GM10266 (cell line): Measurements from ENCODE around the gene CRYBA2.

Experiments
- DNase-seq: peaks from one replicate; pipeline ENCODE4 v3.0.0; 2012; ENCODE audit errors: extremely low spot score
- TF ChIP-seq, protein P1 (sequence below): IDR thresholded peaks from 2 replicates; pipeline ENCODE4 v1.5.1; 2012; ENCODE audit warnings: mild to moderate bottlenecking, low read depth; ENCODE audit not compliant: control insufficient read depth, insufficient read depth; ENCODE audit errors: missing control alignments

CRYBA2 gene

DNA sequence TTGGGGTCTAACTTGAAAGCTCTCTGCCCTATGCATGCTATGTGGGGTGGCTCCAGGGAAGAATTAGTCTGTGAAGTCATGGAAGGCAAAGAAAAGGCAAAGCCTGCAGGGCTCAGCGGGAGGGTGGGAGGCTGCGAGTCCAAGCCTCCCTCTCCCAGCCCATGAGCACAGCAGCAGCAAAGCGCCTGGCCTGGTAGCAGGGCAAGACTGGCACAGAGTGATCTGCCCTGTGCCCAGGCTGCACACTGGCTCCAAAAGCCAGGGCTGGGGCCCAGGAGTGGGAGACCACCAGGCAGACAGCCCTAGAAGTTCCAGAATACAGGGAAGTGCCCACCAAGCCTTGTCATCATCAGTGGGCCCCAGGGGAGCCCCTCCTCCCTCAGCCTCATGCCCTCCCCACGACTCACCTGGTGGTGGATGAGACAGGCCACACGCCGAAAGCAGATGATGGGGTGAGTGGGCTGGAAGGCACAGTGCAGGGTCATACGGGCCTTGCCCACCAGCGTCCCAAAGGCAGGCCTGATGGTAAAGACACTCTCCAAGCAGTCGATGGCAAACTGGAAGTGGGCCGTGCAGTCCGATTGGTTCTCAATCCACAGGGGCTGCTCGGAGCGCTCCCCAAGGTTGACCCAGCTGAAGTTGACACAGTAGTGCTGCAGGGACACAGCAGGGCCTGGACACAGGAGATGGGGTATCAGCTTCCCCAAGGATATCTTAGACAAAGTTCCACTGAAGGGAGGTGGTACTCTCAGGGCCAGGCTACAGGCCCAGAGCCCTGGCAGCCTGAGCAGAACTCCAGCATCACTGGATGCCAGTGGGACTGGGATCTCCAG is 36.0 kb upstream of the CRYBA2 start:
- TF ChIP-seq, protein P1, sequence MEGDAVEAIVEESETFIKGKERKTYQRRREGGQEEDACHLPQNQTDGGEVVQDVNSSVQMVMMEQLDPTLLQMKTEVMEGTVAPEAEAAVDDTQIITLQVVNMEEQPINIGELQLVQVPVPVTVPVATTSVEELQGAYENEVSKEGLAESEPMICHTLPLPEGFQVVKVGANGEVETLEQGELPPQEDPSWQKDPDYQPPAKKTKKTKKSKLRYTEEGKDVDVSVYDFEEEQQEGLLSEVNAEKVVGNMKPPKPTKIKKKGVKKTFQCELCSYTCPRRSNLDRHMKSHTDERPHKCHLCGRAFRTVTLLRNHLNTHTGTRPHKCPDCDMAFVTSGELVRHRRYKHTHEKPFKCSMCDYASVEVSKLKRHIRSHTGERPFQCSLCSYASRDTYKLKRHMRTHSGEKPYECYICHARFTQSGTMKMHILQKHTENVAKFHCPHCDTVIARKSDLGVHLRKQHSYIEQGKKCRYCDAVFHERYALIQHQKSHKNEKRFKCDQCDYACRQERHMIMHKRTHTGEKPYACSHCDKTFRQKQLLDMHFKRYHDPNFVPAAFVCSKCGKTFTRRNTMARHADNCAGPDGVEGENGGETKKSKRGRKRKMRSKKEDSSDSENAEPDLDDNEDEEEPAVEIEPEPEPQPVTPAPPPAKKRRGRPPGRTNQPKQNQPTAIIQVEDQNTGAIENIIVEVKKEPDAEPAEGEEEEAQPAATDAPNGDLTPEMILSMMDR: peak; percentile 14
- DNase-seq: no peak

DNA sequence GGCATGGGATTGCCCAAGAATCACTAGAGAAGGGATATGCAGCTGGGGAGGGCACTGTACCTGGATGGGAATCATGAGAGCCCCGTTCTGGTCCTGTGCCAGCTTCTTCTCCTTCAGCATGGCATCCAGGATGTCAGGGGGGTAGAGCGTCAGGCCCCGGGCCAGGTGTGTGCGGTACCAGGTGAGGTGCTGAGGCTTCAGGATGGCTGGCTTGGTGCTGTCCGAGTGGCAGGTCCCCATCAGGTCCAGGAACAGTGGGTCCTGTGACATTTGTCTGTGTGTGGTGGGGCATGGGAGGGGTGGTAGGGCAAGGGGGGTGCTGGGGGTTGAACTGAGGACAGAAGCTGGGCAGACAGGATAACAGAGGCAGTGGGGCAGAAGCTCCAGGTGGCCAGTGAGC is 34.9 kb upstream of the CRYBA2 start:
- DNase-seq: no peak
- TF ChIP-seq, protein P1: no peak

DNA sequence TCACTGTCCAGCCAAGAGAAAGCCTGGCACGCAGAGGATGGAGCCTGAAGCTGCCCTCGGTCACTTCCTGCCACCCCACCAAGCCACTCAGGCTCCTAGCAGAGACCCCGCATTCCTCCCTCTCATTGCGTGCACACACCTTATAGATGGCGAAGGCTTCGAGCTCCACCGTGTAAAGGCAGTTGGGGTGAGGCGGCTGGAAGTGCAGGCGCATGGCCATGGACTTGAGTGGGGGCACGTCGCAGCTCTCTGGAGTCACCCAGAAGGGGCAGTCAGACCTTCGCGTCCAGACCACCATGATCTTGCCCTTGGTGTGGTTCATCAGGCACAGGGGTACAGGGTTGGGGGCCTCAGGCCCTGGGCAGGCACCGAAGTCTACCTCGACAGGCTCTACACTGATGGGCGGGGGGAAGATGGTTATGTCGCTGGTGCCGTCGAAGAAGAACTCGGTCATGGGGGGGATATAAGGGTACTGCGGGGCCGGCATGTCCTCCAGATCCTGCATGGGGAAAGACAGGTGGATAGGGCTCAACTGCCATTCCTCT is 34.4 kb upstream of the CRYBA2 start:
- TF ChIP-seq, protein P1: no peak
- no peak for DNase-seq

DNA sequence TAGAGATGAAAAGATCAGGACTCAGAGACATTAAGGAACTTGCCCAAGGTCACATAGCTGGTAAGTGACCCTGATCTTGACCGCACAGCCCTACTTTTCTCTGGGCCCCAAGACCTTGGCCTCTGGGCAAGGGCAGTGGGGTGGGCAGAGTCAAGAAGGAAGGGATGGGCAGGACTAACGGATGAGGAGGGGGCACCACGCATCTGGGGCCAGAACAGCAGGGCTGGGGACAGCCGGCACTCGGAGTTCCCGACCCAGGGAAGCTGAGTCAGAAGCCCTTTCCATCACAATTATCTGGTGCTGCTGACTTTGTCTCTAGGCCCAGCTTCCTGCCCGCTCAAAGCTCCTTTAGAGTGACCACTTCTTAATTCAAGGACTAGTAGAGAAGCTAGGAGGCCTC is 33.7 kb upstream of the CRYBA2 start:
- no peak for DNase-seq
- TF ChIP-seq, protein P1: no peak

DNA sequence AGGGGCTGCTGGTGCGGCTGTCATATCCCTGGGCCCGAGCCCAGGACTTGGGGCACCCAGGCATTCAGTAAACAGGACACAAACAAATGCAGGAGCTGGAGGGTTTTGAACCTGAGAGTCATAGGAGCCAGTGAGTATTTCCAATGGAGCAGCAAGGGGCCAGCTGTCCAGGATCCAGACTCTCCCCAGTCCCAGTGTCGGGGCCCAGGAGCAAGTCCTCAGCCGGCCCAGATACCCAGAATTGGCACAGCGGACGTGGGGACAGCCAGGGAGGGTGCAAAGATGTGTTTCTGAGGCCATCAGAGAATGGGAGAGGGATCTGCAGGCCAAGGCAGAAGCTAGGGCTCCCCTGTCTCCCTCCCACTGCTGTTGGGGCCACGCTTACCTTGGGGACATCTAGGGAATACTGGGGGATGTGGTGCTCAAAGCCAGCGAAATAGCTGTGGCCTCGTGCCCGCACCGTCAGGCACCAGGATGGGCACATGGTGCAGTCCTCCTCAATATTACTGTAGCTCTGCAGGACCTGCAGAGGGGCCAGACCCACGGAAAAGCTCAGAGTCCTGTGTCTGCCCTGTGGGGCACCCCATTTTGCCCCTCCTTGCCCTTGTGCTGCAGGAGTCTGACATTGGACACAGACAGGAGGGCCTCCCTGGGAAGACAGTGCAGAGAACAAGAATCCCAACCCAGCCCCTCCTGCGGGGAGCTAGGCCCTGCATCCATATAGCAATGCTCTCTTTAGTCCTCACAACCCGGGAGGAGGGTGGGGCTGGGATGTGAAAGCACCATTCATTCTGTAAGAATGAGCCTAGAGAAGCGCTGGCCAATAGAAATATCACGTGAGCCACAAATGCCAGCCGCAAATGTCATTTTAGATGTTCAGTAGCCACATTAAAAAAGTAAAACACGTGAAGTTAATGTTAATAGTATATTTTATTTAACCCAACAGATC is 32.7 kb upstream of the CRYBA2 start:
- no peak for DNase-seq
- TF ChIP-seq, protein P1: no peak

DNA sequence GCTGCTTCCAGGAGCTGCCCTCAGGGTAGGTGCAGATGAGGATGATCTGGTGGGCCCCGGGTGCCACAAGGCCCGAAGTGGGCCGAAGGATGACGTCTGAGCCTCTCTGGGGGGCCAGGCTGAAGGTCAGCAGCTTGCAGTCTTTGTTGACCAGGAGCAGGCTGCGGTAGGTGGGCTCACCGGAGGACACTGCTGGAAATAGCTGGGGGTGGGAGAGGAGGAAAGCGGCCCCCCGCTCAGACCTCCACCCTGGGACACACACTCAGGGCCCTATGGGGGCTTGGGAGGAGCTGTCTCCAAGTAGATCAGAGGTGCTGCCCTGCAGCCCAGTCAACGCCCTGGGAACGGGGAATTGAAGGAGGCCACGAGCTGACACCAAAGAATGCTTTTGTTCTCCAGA is 30.8 kb upstream of the CRYBA2 start:
- TF ChIP-seq, protein P1: no peak
- DNase-seq: no peak
